Gastrocnemius medialis (tissue), 4 donors: ENCODE data around the gene ARHGAP10. TPM values are rescaled to one million over a fixed set of nuclear protein-coding genes. Genes with fewer than 3 reads are reported as not detected.
A peak's percentile ranks its signal among the peaks of the same experiment; 100 is the strongest.

Experiments
- ATAC-seq, 2 donors: fragments of 150-250 bp; one replicate each; pipeline ENCODE4 v1.9.1; 2016
- DNase-seq, 2 donors: peaks; one replicate each; pipeline ENCODE4 v3.0.0-alpha.2; 2019
- H3K27ac ChIP-seq, 4 donors: fragments of 200-600 bp; sonication (generic); 1 replicate in 1 of 4; 2 replicates in 3 of 4; pipeline ENCODE4 v1.5.1; 2016 to 2018; ENCODE audit warnings: mild to moderate bottlenecking in 2 of 4, moderate library complexity in 1 of 4
- H3K27me3 ChIP-seq, 3 donors: fragments of 200-600 bp; sonication (generic) in 2 of 3; 1 replicate in 1 of 3; 2 replicates in 2 of 3; pipeline versions ENCODE4 v1.5.1 to v1.6.0; 2016 to 2019; ENCODE audit warnings: mild to moderate bottlenecking in 1 of 3, moderate library complexity in 1 of 3
- H3K36me3 ChIP-seq, 2 donors: fragments of 200-600 bp; sonication (generic) in 1 of 2; one replicate each; pipeline ENCODE4 v1.5.1; 2017 to 2018
- H3K4me1 ChIP-seq, 2 donors: fragments of 200-600 bp; sonication (generic) in 1 of 2; one replicate each; pipeline ENCODE4 v1.5.1; 2016 to 2017; ENCODE audit warnings: mild to moderate bottlenecking in 2 of 2
- H3K4me3 ChIP-seq, 4 donors: fragments of 200-600 bp; sonication (generic) in 3 of 4; 1 replicate in 1 of 4; 2 replicates in 3 of 4; pipeline ENCODE4 v1.5.1; 2016 to 2019; ENCODE audit warnings: mild to moderate bottlenecking in 2 of 4
- H3K9me3 ChIP-seq, 3 donors: fragments of 200-600 bp; sonication (generic) in 2 of 3; 1 replicate in 1 of 3; 2 replicates in 2 of 3; pipeline ENCODE4 v1.5.1; 2016 to 2019
- POLR2A ChIP-seq, 2 donors: fragments of 450-650 bp; IDR thresholded peaks; one replicate each; pipeline ENCODE4 v1.6.1; 2017; ENCODE audit warnings: antibody characterized with exemption in 2 of 2, mild to moderate bottlenecking in 2 of 2, moderate library complexity in 2 of 2
- in situ Hi-C, 4 donors: fragments of 200-750 bp; cut with MboI; loops; one replicate each; pipeline versions ENCODE4 v1.15.0 to v1.8.0; 2017; ENCODE audit warnings: low sequenced_read_pairs in 4 of 4
- intact Hi-C: fragments of 100-400 bp; cut with DNase I; formaldehyde crosslinking; loops from one replicate; pipeline ENCODE4 v1.15.1; 2023; ENCODE audit warnings: low total_unique reads
- total RNA-seq, 4 donors: library from RNA; depleted of rRNA; stranded (reverse); fragments of >200 nt; gene quantifications; one replicate each; pipeline versions ENCODE4 v1.1.0 to v1.2.3, GENCODE V29; 2016
- TF ChIP-seq, protein P1 (sequence below), 5 experiments: fragments of 450-650 bp in 3 of 5; fragments of 200-600 bp in 2 of 5; sonication (generic) in 2 of 5; IDR thresholded peaks in 4 of 5; conservative IDR thresholded peaks in 1 of 5; 1 replicate in 4 of 5; 2 replicates in 1 of 5; pipeline ENCODE4 v1.5.1; 2016 to 2019; ENCODE audit warnings: antibody characterized with exemption in 5 of 5, mild to moderate bottlenecking in 3 of 5, moderate library complexity in 3 of 5

The ARHGAP10 gene
- total RNA-seq, 4 donors from 2014 or later = 22.1 to 34.6 (median 28.0) TPM

DNA sequence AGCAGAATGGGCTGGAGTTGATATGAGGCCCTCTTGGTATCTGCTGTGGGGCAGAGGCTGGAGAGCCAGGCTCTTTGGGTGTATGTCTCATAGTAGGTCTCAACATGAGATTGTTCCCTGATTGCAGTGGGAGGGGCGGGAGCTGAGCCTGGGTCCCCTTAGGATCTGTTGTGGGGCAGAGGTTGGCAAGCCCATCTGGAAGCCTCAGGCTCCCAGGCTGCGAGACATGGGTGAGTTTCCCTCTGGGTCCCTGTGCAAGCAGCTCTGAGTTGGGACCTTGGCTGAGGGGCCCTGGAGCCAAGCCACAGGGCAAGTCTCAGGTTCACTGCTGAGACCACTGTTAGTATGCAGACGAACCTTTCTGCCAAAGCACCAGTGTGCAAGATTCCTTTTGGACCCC is 201.9 kb downstream of the ARHGAP10 start:
- TF ChIP-seq, protein P1, sequence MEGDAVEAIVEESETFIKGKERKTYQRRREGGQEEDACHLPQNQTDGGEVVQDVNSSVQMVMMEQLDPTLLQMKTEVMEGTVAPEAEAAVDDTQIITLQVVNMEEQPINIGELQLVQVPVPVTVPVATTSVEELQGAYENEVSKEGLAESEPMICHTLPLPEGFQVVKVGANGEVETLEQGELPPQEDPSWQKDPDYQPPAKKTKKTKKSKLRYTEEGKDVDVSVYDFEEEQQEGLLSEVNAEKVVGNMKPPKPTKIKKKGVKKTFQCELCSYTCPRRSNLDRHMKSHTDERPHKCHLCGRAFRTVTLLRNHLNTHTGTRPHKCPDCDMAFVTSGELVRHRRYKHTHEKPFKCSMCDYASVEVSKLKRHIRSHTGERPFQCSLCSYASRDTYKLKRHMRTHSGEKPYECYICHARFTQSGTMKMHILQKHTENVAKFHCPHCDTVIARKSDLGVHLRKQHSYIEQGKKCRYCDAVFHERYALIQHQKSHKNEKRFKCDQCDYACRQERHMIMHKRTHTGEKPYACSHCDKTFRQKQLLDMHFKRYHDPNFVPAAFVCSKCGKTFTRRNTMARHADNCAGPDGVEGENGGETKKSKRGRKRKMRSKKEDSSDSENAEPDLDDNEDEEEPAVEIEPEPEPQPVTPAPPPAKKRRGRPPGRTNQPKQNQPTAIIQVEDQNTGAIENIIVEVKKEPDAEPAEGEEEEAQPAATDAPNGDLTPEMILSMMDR (IDR thresholded peaks at IDR 0.05 in 4 of 5, conservative IDR thresholded peaks at IDR 0.05 in 1 of 5) = no peak
- TF ChIP-seq POLR2A (IDR thresholded peaks at IDR 0.05) = no peak
- Histone ChIP-seq H3K9me3 (no peaks in the 10 kb centered on the region), H3K4me1 (peaks cover 3 to 4% of the 10 kb centered on the region in 2 donors), H3K27me3 (no peaks in the 10 kb centered on the region), H3K27ac (no peak overlapping the region), H3K36me3 (no peaks in the 10 kb centered on the region), H3K4me3 (no peak overlapping the region)
- intact Hi-C loops = no loop called here
- in situ Hi-C loops = no loop called here
- no peak for ATAC-seq
- DNase-seq = no peak

- Histone ChIP-seq H3K9me3 (no peaks in the 10 kb centered on the region), H3K4me1 (peaks cover 0 to 34% of the 10 kb centered on the region in 2 donors), H3K27me3 (no peaks in the 10 kb centered on the region), H3K36me3 (no peaks in the 10 kb centered on the region), H3K27ac (peak overlapping the region in 1 of 4 donors; percentile 39), H3K4me3 (no peak overlapping the region)
- TF ChIP-seq, protein P1 (IDR thresholded peaks at IDR 0.05 in 4 of 5, conservative IDR thresholded peaks at IDR 0.05 in 1 of 5) = no peak
- no peak for TF ChIP-seq POLR2A (IDR thresholded peaks at IDR 0.05)
- ATAC-seq = no peak
- intact Hi-C loops (no loop called here), in situ Hi-C loops (no loop called here)
- DNase-seq = no peak
Observed at GRCh38 chr4:147938496-147938895, 206.6 kb downstream of the ARHGAP10 start.

GRCh38 chr4:147940171-147940570 is 208.3 kb downstream of the ARHGAP10 start:
- H3K4me3 ChIP-seq = no peak overlapping the region
- in situ Hi-C loops (loop anchor here in 1 of 4 donors (10.0 kb wide), 1 partner anchor 55 kb away; no protein-coding TSS in a partner anchor), intact Hi-C loops (no loop called here)
- H3K36me3 ChIP-seq = no peaks in the 10 kb centered on the region
- no peaks in the 10 kb centered on the region for H3K27me3 ChIP-seq
- H3K9me3 ChIP-seq = no peaks in the 10 kb centered on the region
- peak overlapping the region in 2 of 4 donors; percentile 2 to 76 for H3K27ac ChIP-seq
- DNase-seq (no peak), ATAC-seq (peak; percentile 36 to 85)
- no peak for TF ChIP-seq POLR2A (IDR thresholded peaks at IDR 0.05)
- TF ChIP-seq, protein P1 (IDR thresholded peaks at IDR 0.05 in 4 of 5, conservative IDR thresholded peaks at IDR 0.05 in 1 of 5) = no peak
- peaks cover 0 to 34% of the 10 kb centered on the region in 2 donors for H3K4me1 ChIP-seq

- in situ Hi-C loops = loop anchor here in 1 of 4 donors (10.0 kb wide), 1 partner anchor 57 kb away; no protein-coding TSS in a partner anchor
- ATAC-seq = no peak
- peaks cover 0 to 1% of the 10 kb centered on the region in 2 donors for H3K36me3 ChIP-seq
- intact Hi-C loops = no loop called here
- no peak for TF ChIP-seq POLR2A (IDR thresholded peaks at IDR 0.05)
- TF ChIP-seq, protein P1 (IDR thresholded peaks at IDR 0.05 in 4 of 5, conservative IDR thresholded peaks at IDR 0.05 in 1 of 5) = no peak
- peaks cover 0 to 34% of the 10 kb centered on the region in 2 donors for H3K4me1 ChIP-seq
- no peak for DNase-seq
- no peak overlapping the region for H3K4me3 ChIP-seq
- no peaks in the 10 kb centered on the region for H3K9me3 ChIP-seq
- H3K27ac ChIP-seq = no peak overlapping the region
- no peaks in the 10 kb centered on the region for H3K27me3 ChIP-seq
Observed at GRCh38 chr4:147941373-147941772, 209.5 kb downstream of the ARHGAP10 start.

DNA sequence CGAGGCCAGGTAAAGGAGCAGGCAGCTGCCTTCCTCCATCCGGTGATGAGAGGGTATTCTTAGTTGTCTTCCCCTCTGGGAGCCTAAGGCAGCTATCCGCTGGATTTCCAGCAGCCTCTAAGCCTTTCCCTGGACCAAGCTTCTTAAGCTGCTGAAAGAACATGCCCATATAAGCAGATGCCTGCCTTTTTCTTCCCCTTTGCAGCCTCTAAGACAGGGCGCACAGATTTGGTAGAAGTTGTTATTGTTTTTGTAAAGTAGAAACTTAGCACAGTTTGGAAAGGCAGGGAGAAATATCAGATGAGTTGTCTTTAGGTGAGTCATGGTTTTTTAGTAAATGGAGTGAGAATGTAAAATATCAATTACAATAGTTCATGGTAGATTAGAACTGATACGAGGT is 210.8 kb downstream of the ARHGAP10 start:
- Histone ChIP-seq H3K4me3 (no peak overlapping the region), H3K9me3 (no peaks in the 10 kb centered on the region), H3K27me3 (no peaks in the 10 kb centered on the region), H3K36me3 (peaks cover 0 to 15% of the 10 kb centered on the region in 2 donors), H3K4me1 (peaks cover 0 to 34% of the 10 kb centered on the region in 2 donors), H3K27ac (no peak overlapping the region)
- DNase-seq = no peak
- no peak for ATAC-seq
- in situ Hi-C loops (loop anchor here in 1 of 4 donors (10.0 kb wide), 1 partner anchor 58 kb away; no protein-coding TSS in a partner anchor), intact Hi-C loops (no loop called here)
- no peak for TF ChIP-seq POLR2A (IDR thresholded peaks at IDR 0.05)
- TF ChIP-seq, protein P1 (IDR thresholded peaks at IDR 0.05 in 4 of 5, conservative IDR thresholded peaks at IDR 0.05 in 1 of 5) = no peak
